HFF-Myc (cell line): Measurements from ENCODE around the gene CLEC2B.

Experiments
- DNase-seq: peaks from one replicate; pipeline ENCODE4 v3.0.0-alpha.2; 2011; ENCODE audit warnings: low read depth; ENCODE audit errors: extremely low read depth
- H3K4me3 ChIP-seq: replicated peaks from 2 replicates; pipeline ENCODE4 v1.5.1; 2011; ENCODE audit warnings: low read depth, mild to moderate bottlenecking, control low read depth, low read length
- CTCF ChIP-seq: IDR thresholded peaks from 2 replicates; pipeline ENCODE4 v1.5.1; 2012; ENCODE audit warnings: mild to moderate bottlenecking, low read depth, low read length, control low read depth; ENCODE audit errors: missing control alignments

CLEC2B gene

GRCh38 chr12:9906873-9907272 is 37.7 kb upstream of the CLEC2B start:
- DNase-seq, result no peak
- no peak for TF ChIP-seq CTCF
- H3K4me3 ChIP-seq, result no peak overlapping the region

GRCh38 chr12:9902539-9903228 is 33.5 kb upstream of the CLEC2B start:
- TF ChIP-seq CTCF, result no peak
- H3K4me3 ChIP-seq, result no peak overlapping the region

GRCh38 chr12:9900930-9901329 is 31.8 kb upstream of the CLEC2B start:
- no peak overlapping the region for H3K4me3 ChIP-seq
- no peak for TF ChIP-seq CTCF
- DNase-seq, result no peak

More at GRCh38 chr12:9902539-9903228, 33.5 kb upstream of the CLEC2B start:
- DNase-seq, result no peak

GRCh38 chr12:9899209-9899608 is 30.1 kb upstream of the CLEC2B start:
- DNase-seq, result no peak
- no peak overlapping the region for H3K4me3 ChIP-seq
- TF ChIP-seq CTCF, result no peak

- TF ChIP-seq CTCF, result no peak
- no peak overlapping the region for H3K4me3 ChIP-seq
- DNase-seq, result no peak
Observed at GRCh38 chr12:9897535-9897934, 28.4 kb upstream of the CLEC2B start.

- H3K4me3 ChIP-seq, result no peak overlapping the region
- no peak for TF ChIP-seq CTCF
- DNase-seq, result no peak
Observed at GRCh38 chr12:9895215-9895971, 26.2 kb upstream of the CLEC2B start.
